Peyer's patch (tissue), 4 donors: Measurements from ENCODE around the gene MTSS2.

Source experiments
- POLR2A ChIP-seq, 2 donors: fragments of 450-650 bp; IDR thresholded peaks; one replicate each; pipeline ENCODE4 v1.5.1; 2017; ENCODE audit warnings: antibody characterized with exemption in 2 of 2, mild to moderate bottlenecking in 2 of 2, moderate library complexity in 2 of 2
- TF ChIP-seq, protein P1 (sequence below), 6 experiments: fragments of 450-650 bp in 4 of 6; fragments of 200-600 bp in 2 of 6; sonication (generic) in 1 of 6; IDR thresholded peaks; one replicate each; pipeline ENCODE4 v1.5.1; 2017 to 2019; ENCODE audit warnings: antibody characterized with exemption in 6 of 6, mild to moderate bottlenecking in 3 of 6, moderate library complexity in 1 of 6

DNA sequence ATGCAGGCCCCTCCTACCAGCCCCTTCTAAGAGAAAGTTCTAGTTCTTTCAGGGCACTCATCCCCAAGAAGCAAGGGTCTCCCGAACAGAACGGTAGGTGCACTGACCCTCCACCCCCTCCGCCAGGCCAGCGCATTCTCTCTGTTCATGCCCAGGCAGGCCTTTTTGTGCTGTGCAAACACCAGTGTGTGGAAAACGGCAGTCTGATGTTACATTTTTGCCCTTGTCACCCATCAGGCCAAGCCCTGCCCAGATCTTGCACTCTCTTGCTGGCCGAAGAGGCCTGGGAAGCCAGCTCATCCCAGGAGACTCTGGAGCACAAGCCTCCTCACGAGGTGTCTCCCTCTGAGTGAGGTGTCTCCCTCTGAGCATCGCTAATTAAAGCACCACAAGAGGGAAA lies 16.1 kb upstream of the MTSS2 start:
- TF ChIP-seq POLR2A (IDR thresholded peaks at IDR 0.05): no peak
- TF ChIP-seq, protein P1, sequence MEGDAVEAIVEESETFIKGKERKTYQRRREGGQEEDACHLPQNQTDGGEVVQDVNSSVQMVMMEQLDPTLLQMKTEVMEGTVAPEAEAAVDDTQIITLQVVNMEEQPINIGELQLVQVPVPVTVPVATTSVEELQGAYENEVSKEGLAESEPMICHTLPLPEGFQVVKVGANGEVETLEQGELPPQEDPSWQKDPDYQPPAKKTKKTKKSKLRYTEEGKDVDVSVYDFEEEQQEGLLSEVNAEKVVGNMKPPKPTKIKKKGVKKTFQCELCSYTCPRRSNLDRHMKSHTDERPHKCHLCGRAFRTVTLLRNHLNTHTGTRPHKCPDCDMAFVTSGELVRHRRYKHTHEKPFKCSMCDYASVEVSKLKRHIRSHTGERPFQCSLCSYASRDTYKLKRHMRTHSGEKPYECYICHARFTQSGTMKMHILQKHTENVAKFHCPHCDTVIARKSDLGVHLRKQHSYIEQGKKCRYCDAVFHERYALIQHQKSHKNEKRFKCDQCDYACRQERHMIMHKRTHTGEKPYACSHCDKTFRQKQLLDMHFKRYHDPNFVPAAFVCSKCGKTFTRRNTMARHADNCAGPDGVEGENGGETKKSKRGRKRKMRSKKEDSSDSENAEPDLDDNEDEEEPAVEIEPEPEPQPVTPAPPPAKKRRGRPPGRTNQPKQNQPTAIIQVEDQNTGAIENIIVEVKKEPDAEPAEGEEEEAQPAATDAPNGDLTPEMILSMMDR (IDR thresholded peaks at IDR 0.05): no peak
